GM18858 (cell line): Measurements from ENCODE around the gene RAB36.
"Not testable (repeated sequence)": the region's sequence is repeated elsewhere in the genome, so short reads cannot be mapped to it uniquely, and the experiment has no call there.

ENCODE experiments used
- ATAC-seq: cut with Tn5 transposase; IDR thresholded peaks from one replicate; pipeline ENCODE4 v1.9.1; 2021; ENCODE audit not compliant: unreplicated experiment

RAB36 gene

GRCh38 chr22:23136991-23137390 is 8.3 kb upstream of the RAB36 start:
- not testable (repeated sequence) for ATAC-seq

GRCh38 chr22:23137468-23137867 is 7.8 kb upstream of the RAB36 start:
- ATAC-seq = no peak

GRCh38 chr22:23137905-23138561 is 7.2 kb upstream of the RAB36 start:
- ATAC-seq = no peak

- ATAC-seq = no peak
Observed at GRCh38 chr22:23138584-23139435, 6.5 kb upstream of the RAB36 start.

GRCh38 chr22:23140385-23140784 is 4.9 kb upstream of the RAB36 start:
- no peak for ATAC-seq

- ATAC-seq = no peak
Observed at GRCh38 chr22:23142546-23143105, 2.7 kb upstream of the RAB36 start.

GRCh38 chr22:23143119-23143518 is 2.2 kb upstream of the RAB36 start:
- no peak for ATAC-seq

- no peak for ATAC-seq
Observed at GRCh38 chr22:23144432-23144831, 845 bp upstream of the RAB36 start.

GRCh38 chr22:23145878-23146470 is 697 bp downstream of the RAB36 start:
- no peak for ATAC-seq

- no peak for ATAC-seq
Observed at GRCh38 chr22:23146478-23147205, 1.4 kb downstream of the RAB36 start.

- ATAC-seq = no peak
Observed at GRCh38 chr22:23147617-23148387, 2.5 kb downstream of the RAB36 start.

- no peak for ATAC-seq
Observed at GRCh38 chr22:23149743-23150238, 4.5 kb downstream of the RAB36 start.

GRCh38 chr22:23150762-23151161 is 5.5 kb downstream of the RAB36 start:
- no peak for ATAC-seq

GRCh38 chr22:23151827-23152226 is 6.5 kb downstream of the RAB36 start:
- no peak for ATAC-seq

- no peak for ATAC-seq
Observed at GRCh38 chr22:23152238-23153114, 7.2 kb downstream of the RAB36 start.

- no peak for ATAC-seq
Observed at GRCh38 chr22:23153994-23154393, 8.7 kb downstream of the RAB36 start.

GRCh38 chr22:23154461-23154860 is 9.2 kb downstream of the RAB36 start:
- no peak for ATAC-seq

GRCh38 chr22:23155143-23155542 is 9.9 kb downstream of the RAB36 start:
- no peak for ATAC-seq

- no peak for ATAC-seq
Observed at GRCh38 chr22:23155831-23156230, 10.6 kb downstream of the RAB36 start.
